Body of pancreas (tissue), 4 donors: ENCODE results near the gene SENP3.

Source experiments
- CTCF ChIP-seq, 7 experiments: fragments of 450-650 bp in 4 of 7; fragments of 200-600 bp in 3 of 7; sonication (generic) in 3 of 7; IDR thresholded peaks; one replicate each; pipeline ENCODE4 v1.5.1; 2016 to 2019; ENCODE audit warnings: antibody characterized with exemption in 7 of 7
- POLR2A ChIP-seq, 3 donors: fragments of 450-650 bp; IDR thresholded peaks; one replicate each; pipeline ENCODE4 v1.6.1; 2016; ENCODE audit warnings: antibody characterized with exemption in 3 of 3, mild to moderate bottlenecking in 2 of 3

GRCh38 chr17:7530023-7530900, 31.5 kb upstream of the SENP3 start:
- TF ChIP-seq CTCF (IDR thresholded peaks at IDR 0.05) (no peak), POLR2A (IDR thresholded peaks at IDR 0.05) (no peak)
